ENCODE data around the gene FAM180B. TPM values are rescaled to one million over a fixed set of nuclear protein-coding genes. Genes with fewer than 3 reads are reported as not detected.

The FAM180B gene
- total RNA-seq, 1 experiment from 2014 or later, result not detected

DNA sequence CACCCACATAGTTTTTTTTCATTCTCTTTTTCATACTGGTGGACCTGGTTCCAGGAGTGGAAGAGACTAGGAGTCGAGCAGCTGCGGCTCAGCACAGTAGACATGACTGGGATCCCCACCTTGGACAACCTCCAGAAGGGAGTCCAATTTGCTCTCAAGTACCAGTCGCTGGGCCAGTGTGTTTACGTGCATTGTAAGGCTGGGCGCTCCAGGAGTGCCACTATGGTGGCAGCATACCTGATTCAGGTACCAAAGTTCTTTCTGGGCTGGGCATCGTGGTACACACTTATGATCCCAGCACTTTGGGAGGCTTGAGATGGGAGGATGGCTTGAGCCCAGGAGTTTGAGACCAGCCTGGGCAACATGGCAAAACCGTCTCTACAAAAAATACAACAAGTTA lies 16.8 kb upstream of the FAM180B start (continued):
- TF ChIP-seq, protein P1, sequence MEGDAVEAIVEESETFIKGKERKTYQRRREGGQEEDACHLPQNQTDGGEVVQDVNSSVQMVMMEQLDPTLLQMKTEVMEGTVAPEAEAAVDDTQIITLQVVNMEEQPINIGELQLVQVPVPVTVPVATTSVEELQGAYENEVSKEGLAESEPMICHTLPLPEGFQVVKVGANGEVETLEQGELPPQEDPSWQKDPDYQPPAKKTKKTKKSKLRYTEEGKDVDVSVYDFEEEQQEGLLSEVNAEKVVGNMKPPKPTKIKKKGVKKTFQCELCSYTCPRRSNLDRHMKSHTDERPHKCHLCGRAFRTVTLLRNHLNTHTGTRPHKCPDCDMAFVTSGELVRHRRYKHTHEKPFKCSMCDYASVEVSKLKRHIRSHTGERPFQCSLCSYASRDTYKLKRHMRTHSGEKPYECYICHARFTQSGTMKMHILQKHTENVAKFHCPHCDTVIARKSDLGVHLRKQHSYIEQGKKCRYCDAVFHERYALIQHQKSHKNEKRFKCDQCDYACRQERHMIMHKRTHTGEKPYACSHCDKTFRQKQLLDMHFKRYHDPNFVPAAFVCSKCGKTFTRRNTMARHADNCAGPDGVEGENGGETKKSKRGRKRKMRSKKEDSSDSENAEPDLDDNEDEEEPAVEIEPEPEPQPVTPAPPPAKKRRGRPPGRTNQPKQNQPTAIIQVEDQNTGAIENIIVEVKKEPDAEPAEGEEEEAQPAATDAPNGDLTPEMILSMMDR (IDR thresholded peaks at IDR 0.05 in 2 of 3, conservative IDR thresholded peaks at IDR 0.05 in 1 of 3; ENCODE audit: borderline replicate concordance in 1 of 3, insufficient read depth in 1 of 3, low read depth in 2 of 3, low read length in 2 of 3), result no peak
- TF ChIP-seq ELF1 (IDR thresholded peaks at IDR 0.05; ENCODE audit: borderline replicate concordance, low read depth) (no peak), TCF7L2 (IDR thresholded peaks at IDR 0.05; ENCODE audit: borderline replicate concordance, extremely low read depth, insufficient read depth, insufficient read length) (no peak), SP1 (IDR thresholded peaks at IDR 0.05; ENCODE audit: low read depth) (no peak)

DNA sequence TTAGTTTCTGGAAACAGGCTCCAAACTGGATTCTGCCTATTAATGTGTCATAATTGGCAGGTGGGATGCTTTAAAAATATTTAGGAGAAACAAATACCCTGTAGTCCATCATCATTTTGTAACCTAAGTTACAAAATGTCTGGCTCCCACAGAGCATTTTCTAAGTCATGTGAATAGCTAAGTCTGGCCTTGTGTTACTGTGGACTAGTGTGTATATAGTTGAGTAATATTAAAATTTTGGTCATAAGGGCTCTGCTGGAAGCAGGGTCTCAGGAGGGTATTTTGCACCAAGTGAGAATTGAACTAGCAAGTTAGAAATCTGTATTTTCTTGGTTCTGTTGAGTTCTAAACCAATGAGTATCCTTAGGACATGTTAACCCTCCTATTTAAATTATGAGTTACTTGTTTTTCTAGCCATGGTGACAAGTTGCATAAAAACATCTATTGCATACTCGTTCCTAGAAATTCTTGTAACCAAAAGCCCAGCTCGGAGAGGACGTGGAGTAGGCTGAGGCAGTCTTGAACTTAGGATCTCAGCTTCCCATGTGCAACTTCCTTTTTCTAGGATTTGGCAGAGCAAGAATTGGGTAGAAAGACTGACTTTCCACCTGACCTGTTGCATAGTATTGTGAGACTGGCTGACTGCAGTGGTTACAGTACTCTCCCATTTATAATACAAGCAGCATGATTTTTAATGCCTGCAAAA lies 15.7 kb upstream of the FAM180B start:
- Histone ChIP-seq H3K4me1 (ENCODE audit: control insufficient read depth in 1 of 2, insufficient read depth in 2 of 2, low read length in 2 of 2) (peaks cover 0 to 7% of the 10 kb centered on the region in 2 experiments; a peak in 3 of 4 replicates), H3K27me3 (ENCODE audit: insufficient read depth, low read length) (no peaks in the 10 kb centered on the region), H3K4me2 (ENCODE audit: low read length) (no peak overlapping the region), H2AFZ (ENCODE audit: low read depth, low read length, poor library complexity, severe bottlenecking) (no peak overlapping the region), H3K36me3 (ENCODE audit: control insufficient read depth in 1 of 2, insufficient read depth in 2 of 2, low read length in 2 of 2) (peaks cover 43 to 45% of the 10 kb centered on the region in 2 experiments; a peak in 3 of 4 replicates), H3K9me3 (ENCODE audit: control insufficient read depth in 1 of 2, insufficient read depth in 1 of 2, low read depth in 1 of 2, low read length in 2 of 2) (no peaks in the 10 kb centered on the region), H4K20me1 (ENCODE audit: insufficient read depth) (no peaks in the 10 kb centered on the region), H3K9me2 (ENCODE audit: insufficient read depth) (no peaks in the 10 kb centered on the region), H3K79me2 (ENCODE audit: insufficient read depth, low read length) (peaks cover 86% of the 10 kb centered on the region), H3K4me3 (replicated peaks in 1 of 2; ENCODE audit: low read depth in 1 of 2, low read length in 2 of 2) (no peak overlapping the region), H3K9ac (ENCODE audit: low read length) (no peak overlapping the region), H3K27ac (ENCODE audit: low read depth, low read length) (no peak overlapping the region)
- TF ChIP-seq, protein P2, sequence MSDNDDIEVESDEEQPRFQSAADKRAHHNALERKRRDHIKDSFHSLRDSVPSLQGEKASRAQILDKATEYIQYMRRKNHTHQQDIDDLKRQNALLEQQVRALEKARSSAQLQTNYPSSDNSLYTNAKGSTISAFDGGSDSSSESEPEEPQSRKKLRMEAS (IDR thresholded peaks at IDR 0.05), result no peak
- TF ChIP-seq, protein P3, sequence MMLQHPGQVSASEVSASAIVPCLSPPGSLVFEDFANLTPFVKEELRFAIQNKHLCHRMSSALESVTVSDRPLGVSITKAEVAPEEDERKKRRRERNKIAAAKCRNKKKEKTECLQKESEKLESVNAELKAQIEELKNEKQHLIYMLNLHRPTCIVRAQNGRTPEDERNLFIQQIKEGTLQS (IDR thresholded peaks at IDR 0.05), result no peak
- no peak for TF ChIP-seq POLR2A (IDR thresholded peaks at IDR 0.05; ENCODE audit: borderline replicate concordance, extremely low read depth, insufficient read depth, insufficient read length)
- no peak for TF ChIP-seq JUND (IDR thresholded peaks at IDR 0.05)
- no peak for TF ChIP-seq ZNF274 (IDR thresholded peaks at IDR 0.05; ENCODE audit: low read depth, low read length)
- no peak for TF ChIP-seq POLR2AphosphoS5 (IDR thresholded peaks at IDR 0.05; ENCODE audit: low read depth, low read length)
- TF ChIP-seq, protein P1 (IDR thresholded peaks at IDR 0.05 in 2 of 3, conservative IDR thresholded peaks at IDR 0.05 in 1 of 3; ENCODE audit: borderline replicate concordance in 1 of 3, insufficient read depth in 1 of 3, low read depth in 2 of 3, low read length in 2 of 3), result no peak
- TF ChIP-seq ZFX (IDR thresholded peaks at IDR 0.05), result no peak
- no peak for TF ChIP-seq CEBPB (IDR thresholded peaks at IDR 0.05; ENCODE audit: low read depth)
- TF ChIP-seq EZH2phosphoT487 (IDR thresholded peaks at IDR 0.05; ENCODE audit: borderline replicate concordance), result no peak
- TF ChIP-seq SRF (IDR thresholded peaks at IDR 0.05; ENCODE audit: low read depth), result no peak
- TF ChIP-seq EZH2 (IDR thresholded peaks at IDR 0.05), result no peak
- TF ChIP-seq, protein P4, sequence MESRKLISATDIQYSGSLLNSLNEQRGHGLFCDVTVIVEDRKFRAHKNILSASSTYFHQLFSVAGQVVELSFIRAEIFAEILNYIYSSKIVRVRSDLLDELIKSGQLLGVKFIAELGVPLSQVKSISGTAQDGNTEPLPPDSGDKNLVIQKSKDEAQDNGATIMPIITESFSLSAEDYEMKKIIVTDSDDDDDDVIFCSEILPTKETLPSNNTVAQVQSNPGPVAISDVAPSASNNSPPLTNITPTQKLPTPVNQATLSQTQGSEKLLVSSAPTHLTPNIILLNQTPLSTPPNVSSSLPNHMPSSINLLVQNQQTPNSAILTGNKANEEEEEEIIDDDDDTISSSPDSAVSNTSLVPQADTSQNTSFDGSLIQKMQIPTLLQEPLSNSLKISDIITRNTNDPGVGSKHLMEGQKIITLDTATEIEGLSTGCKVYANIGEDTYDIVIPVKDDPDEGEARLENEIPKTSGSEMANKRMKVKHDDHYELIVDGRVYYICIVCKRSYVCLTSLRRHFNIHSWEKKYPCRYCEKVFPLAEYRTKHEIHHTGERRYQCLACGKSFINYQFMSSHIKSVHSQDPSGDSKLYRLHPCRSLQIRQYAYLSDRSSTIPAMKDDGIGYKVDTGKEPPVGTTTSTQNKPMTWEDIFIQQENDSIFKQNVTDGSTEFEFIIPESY (IDR thresholded peaks at IDR 0.05; ENCODE audit: extremely low read depth, insufficient replicate concordance, low read length), result no peak
- TF ChIP-seq SP1 (IDR thresholded peaks at IDR 0.05; ENCODE audit: low read depth), result no peak
- ATAC-seq (no peak), DNase-seq (ENCODE audit: low read depth, low spot score) (no peak)
- intact Hi-C loops (cut with micrococcal nuclease), result no loop called here
- no TSS peak for BruUV-seq (replicated peaks)
- CTCF ChIA-PET, result no interaction called here
- POLR2A ChIA-PET, result interaction anchor here (0.7 to 1.2 kb wide), 2 partner anchors 8 to 397 kb away, joined by 3 to 4 read pairs; partner anchors contain the start of genes KBTBD4 and NDUFS3
- RAD21 ChIA-PET (ENCODE audit: low non-redundant PET in 1 of 2, low total read pairs in 2 of 2, uncharacterized antibody in 2 of 2, unreplicated experiment in 2 of 2), result no interaction called here
